HEK293T (cell line): ENCODE results near the gene ACOXL.

ENCODE experiments used
- BHLHE40 ChIP-seq: fragments of 450-650 bp; IDR thresholded peaks from 2 replicates; pipeline ENCODE4 v1.6.1; 2016; ENCODE audit warnings: mild to moderate bottlenecking, moderate library complexity, borderline replicate concordance
- FOXA1 ChIP-seq: fragments of 450-650 bp; IDR thresholded peaks from 2 replicates; pipeline ENCODE4 v1.6.1; 2016; ENCODE audit warnings: mild to moderate bottlenecking
- L3MBTL2 ChIP-seq: fragments of 450-650 bp; conservative IDR thresholded peaks from 2 replicates; pipeline ENCODE4 v1.6.1; 2016; ENCODE audit warnings: mild to moderate bottlenecking
- SP1 ChIP-seq: fragments of 450-650 bp; IDR thresholded peaks from 2 replicates; pipeline ENCODE4 v1.6.1; 2017
- SUZ12 ChIP-seq: fragments of 450-650 bp; IDR thresholded peaks from 2 replicates; pipeline ENCODE4 v1.6.1; 2016; ENCODE audit warnings: mild to moderate bottlenecking

GRCh38 chr2:110948027-110948674, 215.8 kb downstream of the ACOXL start:
- TF ChIP-seq FOXA1 (no peak), SUZ12 (no peak), BHLHE40 (no peak), SP1 (no peak), L3MBTL2 (no peak)
